Neural progenitor cell (in vitro differentiated cells): ENCODE data around the gene HOATZ.

Source experiments
- CTCF ChIP-seq: fragments of 200-600 bp; sonication (generic); IDR thresholded peaks from 2 replicates; pipeline ENCODE4 v1.5.1; 2017; ENCODE audit warnings: antibody characterized with exemption, mild to moderate bottlenecking
- EZH2 ChIP-seq: fragments of 200-600 bp; sonication (generic); IDR thresholded peaks from 2 replicates; pipeline ENCODE4 v1.6.1; 2017; ENCODE audit warnings: antibody characterized with exemption, mild to moderate bottlenecking, moderate library complexity
- EZH2phosphoT487 ChIP-seq: fragments of 200-600 bp; sonication (generic); IDR thresholded peaks from 2 replicates; pipeline ENCODE4 v1.6.1; 2017; ENCODE audit warnings: antibody characterized with exemption

GRCh38 chr11:111466615-111467014 is 48.0 kb upstream of the HOATZ start:
- TF ChIP-seq EZH2phosphoT487 (no peak), CTCF (no peak), EZH2 (no peak)
